Activated CD4-positive, alpha-beta T cell treated with anti-CD3 and anti-CD28 coated beads, Interleukin-2, amount 10 ng/mL, durations not matched to agents 7 days and 5 days (primary cell): Measurements from ENCODE around the gene PAK6. TPM values are rescaled to one million over a fixed set of nuclear protein-coding genes. Genes with fewer than 3 reads are reported as not detected.

Experiments
- CTCF ChIA-PET: fragments of 350-600 bp; sonication (Branson Sonifier 250); formaldehyde crosslinking; loops from one replicate; lab custom pipeline; 2021; ENCODE audit warnings: antibody characterized with exemption; lab: Charles Lee
- POLR2A ChIA-PET: fragments of 350-600 bp; sonication (Branson Sonifier 250); formaldehyde crosslinking; loops from one replicate; lab custom pipeline; 2021; ENCODE audit warnings: antibody characterized with exemption; lab: Charles Lee
- DNase-seq: peaks from one replicate; pipeline ENCODE4 v3.0.0-alpha.2; 2020
- H3K27ac Mint-ChIP-seq: one replicate; pipeline ENCODE4 v1.8.0; 2021; ENCODE audit warnings: mild to moderate bottlenecking, moderate library complexity, mixed read lengths
- H3K27me3 Mint-ChIP-seq: one replicate; pipeline ENCODE4 v1.8.0; 2021; ENCODE audit warnings: mixed read lengths
- H3K36me3 Mint-ChIP-seq: one replicate; pipeline ENCODE4 v1.8.0; 2021; ENCODE audit warnings: low read depth, mixed read lengths
- H3K4me1 Mint-ChIP-seq: one replicate; pipeline ENCODE4 v1.8.0; 2021; ENCODE audit warnings: mixed read lengths
- H3K4me3 Mint-ChIP-seq: one replicate; pipeline ENCODE4 v1.8.0; 2021; ENCODE audit warnings: mild to moderate bottlenecking, moderate library complexity, mixed read lengths
- H3K9me3 Mint-ChIP-seq: one replicate; pipeline ENCODE4 v1.8.0; 2021; ENCODE audit warnings: mixed read lengths
- total RNA-seq, 2 experiments: library from RNA; stranded (reverse); gene quantifications; one replicate each; pipeline ENCODE4 v1.2.3, GENCODE V29; 2021

The PAK6 gene
- total RNA-seq, 2 experiments from 2014 or later: 0.35 to 0.47 TPM

- Mint-ChIP-seq H3K4me3 (no peak overlapping the region), H3K27ac (no peak overlapping the region), H3K36me3 (peaks cover 14% of the 10 kb centered on the region), H3K9me3 (no peaks in the 10 kb centered on the region), H3K4me1 (no peaks in the 10 kb centered on the region), H3K27me3 (no peaks in the 10 kb centered on the region)
- no peak for DNase-seq
- POLR2A ChIA-PET: interaction anchor here (0.9 kb wide), 1 partner anchor 13 kb away, joined by 3 read pairs; no protein-coding TSS in a partner anchor
- CTCF ChIA-PET: interaction anchor here (0.8 to 2.8 kb wide), 3 partner anchors 13 to 43 kb away, joined by 4 to 8 read pairs (median 4); partner anchors contain the start of gene PLCB2
These were observed 55.3 kb downstream of the PAK6 start for GRCh38 chr15:40293905-40294895.

GRCh38 chr15:40295297-40295696 lies 56.4 kb downstream of the PAK6 start:
- Mint-ChIP-seq H3K27me3 (no peaks in the 10 kb centered on the region), H3K27ac (no peak overlapping the region), H3K4me3 (no peak overlapping the region), H3K4me1 (no peaks in the 10 kb centered on the region), H3K9me3 (peaks cover 4% of the 10 kb centered on the region), H3K36me3 (peaks cover 19% of the 10 kb centered on the region)
- ChIA-PET POLR2A (no interaction called here), CTCF (interaction anchor here (0.6 to 2.8 kb wide), 5 partner anchors 12 to 73 kb away, joined by 3 to 8 read pairs (median 5); no protein-coding TSS in a partner anchor)
- DNase-seq: no peak

GRCh38 chr15:40295877-40296560 lies 57.2 kb downstream of the PAK6 start:
- Mint-ChIP-seq H3K27me3 (no peaks in the 10 kb centered on the region), H3K4me3 (no peak overlapping the region), H3K27ac (no peak overlapping the region), H3K9me3 (peaks cover 4% of the 10 kb centered on the region), H3K4me1 (peaks cover 2% of the 10 kb centered on the region), H3K36me3 (peaks cover 26% of the 10 kb centered on the region)
- CTCF ChIA-PET: interaction anchor here (0.6 to 2.8 kb wide), 4 partner anchors 11 to 42 kb away, joined by 3 to 8 read pairs (median 6); no protein-coding TSS in a partner anchor
- no peak for DNase-seq
- POLR2A ChIA-PET: no interaction called here

- H3K36me3 Mint-ChIP-seq: peaks cover 32% of the 10 kb centered on the region
- no peak overlapping the region for H3K4me3 Mint-ChIP-seq
- H3K4me1 Mint-ChIP-seq: peaks cover 2% of the 10 kb centered on the region
- DNase-seq: no peak
- H3K9me3 Mint-ChIP-seq: peaks cover 4% of the 10 kb centered on the region
- ChIA-PET POLR2A (no interaction called here), CTCF (interaction anchor here (0.6 to 2.8 kb wide), 3 partner anchors 10 to 41 kb away, joined by 3 to 8 read pairs (median 6); no protein-coding TSS in a partner anchor)
- no peak overlapping the region for H3K27ac Mint-ChIP-seq
- H3K27me3 Mint-ChIP-seq: no peaks in the 10 kb centered on the region
These were observed 57.8 kb downstream of the PAK6 start for GRCh38 chr15:40296561-40297230.

GRCh38 chr15:40297356-40297755 lies 58.5 kb downstream of the PAK6 start:
- peaks cover 36% of the 10 kb centered on the region for H3K36me3 Mint-ChIP-seq

GRCh38 chr15:40298216-40298935 lies 59.5 kb downstream of the PAK6 start:
- Mint-ChIP-seq H3K27me3 (no peaks in the 10 kb centered on the region), H3K4me3 (no peak overlapping the region), H3K36me3 (peaks cover 44% of the 10 kb centered on the region), H3K27ac (no peak overlapping the region), H3K9me3 (peaks cover 4% of the 10 kb centered on the region), H3K4me1 (peaks cover 2% of the 10 kb centered on the region)
- ChIA-PET POLR2A (no interaction called here), CTCF (interaction anchor here (0.8 to 1.2 kb wide), 3 partner anchors 10 to 39 kb away, joined by 3 read pairs; no protein-coding TSS in a partner anchor)
- DNase-seq: no peak

More at GRCh38 chr15:40297356-40297755, 58.5 kb downstream of the PAK6 start:
- no peak overlapping the region for H3K4me3 Mint-ChIP-seq
- POLR2A ChIA-PET: no interaction called here
- no peak for DNase-seq
- no peaks in the 10 kb centered on the region for H3K27me3 Mint-ChIP-seq
- H3K9me3 Mint-ChIP-seq: peaks cover 4% of the 10 kb centered on the region
- H3K4me1 Mint-ChIP-seq: peaks cover 2% of the 10 kb centered on the region
- CTCF ChIA-PET: interaction anchor here (0.8 to 2.8 kb wide), 4 partner anchors 11 to 40 kb away, joined by 3 to 8 read pairs (median 3); no protein-coding TSS in a partner anchor
- no peak overlapping the region for H3K27ac Mint-ChIP-seq

- ChIA-PET POLR2A (no interaction called here), CTCF (interaction anchor here (1.6 kb wide), 1 partner anchor 11 kb away, joined by 4 read pairs; no protein-coding TSS in a partner anchor)
- Mint-ChIP-seq H3K36me3 (peaks cover 55% of the 10 kb centered on the region), H3K27ac (no peak overlapping the region), H3K4me3 (no peak overlapping the region), H3K27me3 (no peaks in the 10 kb centered on the region), H3K4me1 (peaks cover 13% of the 10 kb centered on the region), H3K9me3 (peaks cover 4% of the 10 kb centered on the region)
- no peak for DNase-seq
These were observed 61.5 kb downstream of the PAK6 start for GRCh38 chr15:40300367-40300766.

GRCh38 chr15:40300771-40301170 lies 61.9 kb downstream of the PAK6 start:
- H3K27ac Mint-ChIP-seq: no peak overlapping the region
- POLR2A ChIA-PET: no interaction called here
- no peaks in the 10 kb centered on the region for H3K27me3 Mint-ChIP-seq
- DNase-seq: no peak
- H3K4me1 Mint-ChIP-seq: peaks cover 17% of the 10 kb centered on the region
- CTCF ChIA-PET: interaction anchor here (1.0 to 1.6 kb wide), 3 partner anchors 10 to 43 kb away, joined by 3 to 4 read pairs (median 3); no protein-coding TSS in a partner anchor
- no peak overlapping the region for H3K4me3 Mint-ChIP-seq
- peaks cover 55% of the 10 kb centered on the region for H3K36me3 Mint-ChIP-seq
- peaks cover 4% of the 10 kb centered on the region for H3K9me3 Mint-ChIP-seq

- Mint-ChIP-seq H3K4me3 (no peak overlapping the region), H3K4me1 (peaks cover 26% of the 10 kb centered on the region), H3K27me3 (no peaks in the 10 kb centered on the region), H3K9me3 (peaks cover 4% of the 10 kb centered on the region), H3K36me3 (peaks cover 57% of the 10 kb centered on the region), H3K27ac (no peak overlapping the region)
- POLR2A ChIA-PET: no interaction called here
- CTCF ChIA-PET: interaction anchor here (1.0 to 3.0 kb wide), 3 partner anchors 13 to 42 kb away, joined by 3 to 9 read pairs (median 3); no protein-coding TSS in a partner anchor
- DNase-seq: no peak
These were observed 62.8 kb downstream of the PAK6 start for GRCh38 chr15:40301467-40302179.

- H3K4me3 Mint-ChIP-seq: no peak overlapping the region
- ChIA-PET POLR2A (no interaction called here), CTCF (interaction anchor here (0.5 to 3.0 kb wide), 6 partner anchors 9 to 119 kb away, joined by 3 to 9 read pairs (median 4); no protein-coding TSS in a partner anchor)
- DNase-seq: no peak
- H3K36me3 Mint-ChIP-seq: peaks cover 58% of the 10 kb centered on the region
- H3K4me1 Mint-ChIP-seq: peaks cover 27% of the 10 kb centered on the region
- no peaks in the 10 kb centered on the region for H3K27me3 Mint-ChIP-seq
- H3K27ac Mint-ChIP-seq: no peak overlapping the region
- peaks cover 4% of the 10 kb centered on the region for H3K9me3 Mint-ChIP-seq
These were observed 63.5 kb downstream of the PAK6 start for GRCh38 chr15:40302288-40302886.
